ENCODE measurements around the gene RAPGEF4.

DNA sequence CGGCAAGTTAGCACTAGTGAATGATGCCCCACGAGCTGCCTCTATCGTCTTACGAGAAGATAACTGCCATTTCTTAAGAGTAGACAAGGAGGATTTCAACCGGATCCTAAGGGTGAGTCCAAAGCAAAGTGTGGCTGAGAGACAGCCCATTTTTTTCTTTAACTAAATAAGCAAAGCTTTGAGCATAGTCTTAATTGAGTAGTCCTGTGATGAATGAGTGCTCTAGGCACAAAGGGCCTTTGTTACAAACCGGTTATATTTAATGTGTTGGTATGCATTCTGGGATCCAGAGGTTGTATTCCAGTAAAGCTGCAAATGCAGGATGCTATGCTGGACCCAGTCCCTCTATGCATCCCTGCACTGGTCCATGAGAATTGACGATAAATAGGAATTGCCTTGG lies 253.1 kb downstream of the RAPGEF4 start:
- TF ChIP-seq CTCF (IDR thresholded peaks at IDR 0.05) (no peak), POLR2A (IDR thresholded peaks at IDR 0.05) (no peak)
